Measurements from ENCODE around the gene TENM4.

GRCh38 chr11:79226126-79226525 lies 214.7 kb downstream of the TENM4 start:
- TF ChIP-seq, protein P1, sequence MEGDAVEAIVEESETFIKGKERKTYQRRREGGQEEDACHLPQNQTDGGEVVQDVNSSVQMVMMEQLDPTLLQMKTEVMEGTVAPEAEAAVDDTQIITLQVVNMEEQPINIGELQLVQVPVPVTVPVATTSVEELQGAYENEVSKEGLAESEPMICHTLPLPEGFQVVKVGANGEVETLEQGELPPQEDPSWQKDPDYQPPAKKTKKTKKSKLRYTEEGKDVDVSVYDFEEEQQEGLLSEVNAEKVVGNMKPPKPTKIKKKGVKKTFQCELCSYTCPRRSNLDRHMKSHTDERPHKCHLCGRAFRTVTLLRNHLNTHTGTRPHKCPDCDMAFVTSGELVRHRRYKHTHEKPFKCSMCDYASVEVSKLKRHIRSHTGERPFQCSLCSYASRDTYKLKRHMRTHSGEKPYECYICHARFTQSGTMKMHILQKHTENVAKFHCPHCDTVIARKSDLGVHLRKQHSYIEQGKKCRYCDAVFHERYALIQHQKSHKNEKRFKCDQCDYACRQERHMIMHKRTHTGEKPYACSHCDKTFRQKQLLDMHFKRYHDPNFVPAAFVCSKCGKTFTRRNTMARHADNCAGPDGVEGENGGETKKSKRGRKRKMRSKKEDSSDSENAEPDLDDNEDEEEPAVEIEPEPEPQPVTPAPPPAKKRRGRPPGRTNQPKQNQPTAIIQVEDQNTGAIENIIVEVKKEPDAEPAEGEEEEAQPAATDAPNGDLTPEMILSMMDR (conservative IDR thresholded peaks at IDR 0.05; ENCODE audit: low read length) = no peak
- TF ChIP-seq EZH2phosphoT487 (IDR thresholded peaks at IDR 0.05; ENCODE audit: borderline replicate concordance, low read depth, low read length) = no peak
